Lower lobe of right lung (tissue), 2 donors: Measurements from ENCODE around the gene MPPED2. TPM values are rescaled to one million over a fixed set of nuclear protein-coding genes. Genes with fewer than 3 reads are reported as not detected.

ENCODE experiments used
- ATAC-seq, 2 donors: fragments of 200-7000 bp; cut with Tn5 transposase; one replicate each; pipeline ENCODE4 v1.9.1; 2020 to 2022; ENCODE audit warnings: mild to moderate bottlenecking in 2 of 2, moderate library complexity in 2 of 2
- DNase-seq: peaks from one replicate; pipeline ENCODE4 v3.0.0-alpha.2; 2020
- H3K27ac ChIP-seq: fragments of 200-600 bp; one replicate; pipeline ENCODE4 v1.8.0; 2022
- H3K27me3 ChIP-seq: fragments of 200-600 bp; one replicate; pipeline ENCODE4 v1.8.0; 2022; ENCODE audit warnings: low read depth
- H3K36me3 ChIP-seq: fragments of 200-600 bp; one replicate; pipeline ENCODE4 v1.8.0; 2022; ENCODE audit warnings: mild to moderate bottlenecking
- H3K4me1 ChIP-seq: fragments of 200-600 bp; one replicate; pipeline ENCODE4 v1.8.0; 2022
- H3K4me3 ChIP-seq: fragments of 200-600 bp; one replicate; pipeline ENCODE4 v1.8.0; 2022; ENCODE audit warnings: mild to moderate bottlenecking
- H3K9me3 ChIP-seq: fragments of 200-600 bp; one replicate; pipeline ENCODE4 v1.8.0; 2022
- intact Hi-C: fragments of 100-400 bp; cut with DNase I; formaldehyde crosslinking; loops from one replicate; pipeline ENCODE4 v1.11.0; 2022
- total RNA-seq: library from RNA; stranded (reverse); fragmentation: NEBNext Ultra II Directional; extraction: Animal tissue kit (Norgen Biotek cat#: 25700); gene quantifications from one replicate; pipeline ENCODE4 v1.2.1, GENCODE V29; 2021
- TF ChIP-seq, protein P1 (sequence below): fragments of 200-600 bp; IDR thresholded peaks from one replicate; pipeline ENCODE4 v1.8.0; 2022; ENCODE audit warnings: antibody characterized with exemption, mild to moderate bottlenecking
- donor health status: DM: no; HTN: yes; CAD: no; lungs with severe emphysema.

MPPED2 gene
- total RNA-seq, 1 donor from 2014 or later = 1.5 TPM

DNA sequence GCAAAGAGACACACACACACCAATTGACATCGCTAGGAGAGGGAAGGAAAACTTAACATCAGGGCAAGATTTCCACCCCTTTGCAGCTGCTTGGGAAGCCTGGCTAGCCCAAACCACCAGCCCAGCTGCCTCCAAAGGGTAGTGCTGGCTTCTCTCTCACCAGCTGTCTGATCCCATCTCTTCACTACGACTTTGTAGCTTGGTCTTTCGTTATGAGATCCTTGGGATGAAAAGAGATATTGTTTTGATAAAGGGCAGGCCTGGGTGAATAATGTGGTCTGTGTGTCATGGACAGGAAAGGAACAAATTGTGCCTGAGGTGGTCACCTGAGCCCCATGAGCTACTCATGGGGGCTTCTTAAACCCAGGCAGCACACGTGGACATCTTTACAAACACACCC, 161.3 kb downstream of the MPPED2 start:
- DNase-seq (no peak), ATAC-seq (no peak)
- Histone ChIP-seq H3K27ac (no peak overlapping the region), H3K4me3 (no peak overlapping the region), H3K9me3 (no peaks in the 10 kb centered on the region), H3K36me3 (no peaks in the 10 kb centered on the region), H3K27me3 (no peaks in the 10 kb centered on the region), H3K4me1 (no peaks in the 10 kb centered on the region)
- intact Hi-C loops = no loop called here
- TF ChIP-seq, protein P1, sequence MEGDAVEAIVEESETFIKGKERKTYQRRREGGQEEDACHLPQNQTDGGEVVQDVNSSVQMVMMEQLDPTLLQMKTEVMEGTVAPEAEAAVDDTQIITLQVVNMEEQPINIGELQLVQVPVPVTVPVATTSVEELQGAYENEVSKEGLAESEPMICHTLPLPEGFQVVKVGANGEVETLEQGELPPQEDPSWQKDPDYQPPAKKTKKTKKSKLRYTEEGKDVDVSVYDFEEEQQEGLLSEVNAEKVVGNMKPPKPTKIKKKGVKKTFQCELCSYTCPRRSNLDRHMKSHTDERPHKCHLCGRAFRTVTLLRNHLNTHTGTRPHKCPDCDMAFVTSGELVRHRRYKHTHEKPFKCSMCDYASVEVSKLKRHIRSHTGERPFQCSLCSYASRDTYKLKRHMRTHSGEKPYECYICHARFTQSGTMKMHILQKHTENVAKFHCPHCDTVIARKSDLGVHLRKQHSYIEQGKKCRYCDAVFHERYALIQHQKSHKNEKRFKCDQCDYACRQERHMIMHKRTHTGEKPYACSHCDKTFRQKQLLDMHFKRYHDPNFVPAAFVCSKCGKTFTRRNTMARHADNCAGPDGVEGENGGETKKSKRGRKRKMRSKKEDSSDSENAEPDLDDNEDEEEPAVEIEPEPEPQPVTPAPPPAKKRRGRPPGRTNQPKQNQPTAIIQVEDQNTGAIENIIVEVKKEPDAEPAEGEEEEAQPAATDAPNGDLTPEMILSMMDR = no peak

DNA sequence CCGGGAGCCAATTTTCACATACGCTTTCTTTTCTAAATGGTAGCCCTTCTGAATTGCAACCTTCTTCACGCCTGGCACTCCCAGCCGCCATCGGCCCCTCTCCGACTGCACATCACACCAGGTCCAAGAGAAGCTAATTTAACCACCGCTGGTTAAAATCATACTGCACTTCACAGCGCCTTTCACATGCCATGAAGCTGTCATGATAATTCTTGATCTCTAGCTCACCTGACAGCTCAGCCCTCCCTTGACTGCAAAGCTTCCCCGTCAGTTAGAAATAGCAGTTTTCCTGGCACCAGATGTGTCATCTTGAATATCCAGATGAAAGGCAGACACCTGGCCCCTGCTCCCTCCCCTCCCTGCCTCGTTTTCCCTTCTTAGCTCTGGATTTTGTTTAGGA, 161.8 kb downstream of the MPPED2 start:
- Histone ChIP-seq H3K27ac (no peak overlapping the region), H3K27me3 (no peaks in the 10 kb centered on the region), H3K4me3 (no peak overlapping the region), H3K36me3 (no peaks in the 10 kb centered on the region), H3K4me1 (no peaks in the 10 kb centered on the region), H3K9me3 (no peaks in the 10 kb centered on the region)
- TF ChIP-seq, protein P1 = no peak
- intact Hi-C loops = no loop called here
- ATAC-seq = no peak
- DNase-seq = no peak

DNA sequence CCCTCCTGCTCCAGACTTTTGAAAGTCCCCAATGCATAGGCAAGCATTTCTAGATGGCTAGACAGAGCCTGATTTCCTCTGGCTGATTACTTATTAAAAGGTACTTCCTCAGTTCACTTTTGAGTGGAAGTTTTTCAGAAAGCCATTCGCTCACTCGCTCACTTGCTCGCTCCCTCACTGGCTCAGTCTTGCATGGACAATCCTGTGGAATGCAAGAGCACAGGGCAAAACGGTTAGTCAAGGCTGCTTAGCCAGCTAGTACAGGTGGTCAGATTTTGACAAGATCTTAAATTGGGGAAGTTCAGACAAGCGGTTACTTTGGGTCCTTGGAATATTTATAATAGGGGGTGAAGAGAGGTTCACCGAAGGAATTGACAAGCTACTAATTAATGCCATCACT, 162.3 kb downstream of the MPPED2 start:
- no peaks in the 10 kb centered on the region for H3K4me1 ChIP-seq
- no peaks in the 10 kb centered on the region for H3K9me3 ChIP-seq
- ATAC-seq = no peak
- TF ChIP-seq, protein P1 = no peak
- no peaks in the 10 kb centered on the region for H3K36me3 ChIP-seq
- no peaks in the 10 kb centered on the region for H3K27me3 ChIP-seq
- no peak overlapping the region for H3K27ac ChIP-seq
- no peak overlapping the region for H3K4me3 ChIP-seq
- intact Hi-C loops = no loop called here
- no peak for DNase-seq

DNA sequence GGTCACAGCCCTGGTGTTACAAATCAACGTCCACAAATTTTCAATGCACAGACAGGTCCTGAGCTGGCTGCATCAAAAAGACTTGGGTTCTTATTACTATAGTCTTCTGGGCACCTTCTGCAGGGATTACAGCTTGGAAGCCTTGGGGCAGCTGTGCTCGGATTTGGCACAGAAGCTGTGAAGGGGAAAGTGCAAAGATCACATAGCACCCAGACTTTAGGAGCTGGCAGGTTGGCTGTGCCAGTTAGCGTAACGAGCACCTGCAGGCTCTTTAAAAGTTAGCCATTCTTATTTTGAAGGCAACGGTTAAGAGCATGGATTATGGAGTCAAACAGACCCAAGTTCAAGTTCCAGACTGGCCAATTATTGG, 162.9 kb downstream of the MPPED2 start:
- Histone ChIP-seq H3K27me3 (no peaks in the 10 kb centered on the region), H3K27ac (no peak overlapping the region), H3K4me3 (no peak overlapping the region), H3K4me1 (no peaks in the 10 kb centered on the region), H3K9me3 (no peaks in the 10 kb centered on the region), H3K36me3 (no peaks in the 10 kb centered on the region)
- TF ChIP-seq, protein P1 = no peak
- DNase-seq = no peak
- no peak for ATAC-seq
- intact Hi-C loops = no loop called here

DNA sequence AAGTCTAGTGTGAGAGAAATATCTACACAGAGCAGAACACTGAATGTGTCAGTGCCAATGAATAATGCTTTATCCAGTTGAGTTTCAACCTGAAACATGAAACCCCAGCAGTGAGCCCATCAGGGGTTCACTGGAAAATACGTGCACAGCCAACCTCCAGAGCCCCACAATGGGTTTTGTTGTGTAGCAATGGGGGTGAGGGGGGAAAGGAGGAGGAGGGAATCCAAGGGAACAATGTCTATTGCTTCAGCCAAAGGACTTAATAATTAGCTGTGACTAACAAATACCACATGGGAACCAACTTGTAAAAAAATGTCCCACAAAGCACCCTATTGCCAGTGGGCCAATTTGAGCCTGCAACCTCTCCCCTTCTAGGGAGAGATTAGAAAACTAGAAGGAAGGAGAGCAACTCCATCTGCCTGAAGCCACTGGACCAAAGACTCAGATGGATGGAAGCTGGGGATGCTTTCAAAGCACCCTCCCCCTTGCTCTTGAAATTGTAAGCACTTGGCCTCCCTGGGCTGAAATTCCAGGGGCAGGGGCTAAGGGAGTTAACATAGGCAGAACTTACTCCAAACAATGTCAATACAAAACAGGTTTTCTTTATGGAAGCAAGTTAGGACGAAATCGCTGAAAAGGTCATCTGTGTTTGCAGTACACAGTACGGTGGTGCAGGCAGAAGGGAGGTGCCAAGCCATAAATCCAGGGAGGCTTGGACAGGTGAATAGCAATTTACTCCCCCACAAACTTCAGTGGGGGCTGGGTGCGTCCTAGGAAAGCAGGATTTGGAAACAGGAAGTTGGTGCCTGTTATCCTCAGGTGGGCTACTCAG, 163.5 kb downstream of the MPPED2 start:
- H3K27ac ChIP-seq = no peak overlapping the region
- DNase-seq = no peak

More for the DNA sequence above, 163.5 kb downstream of the MPPED2 start:
- intact Hi-C loops = no loop called here
- no peaks in the 10 kb centered on the region for H3K36me3 ChIP-seq
- TF ChIP-seq, protein P1 = no peak
- ATAC-seq = no peak
- no peak overlapping the region for H3K4me3 ChIP-seq
- no peaks in the 10 kb centered on the region for H3K27me3 ChIP-seq
- H3K9me3 ChIP-seq = no peaks in the 10 kb centered on the region
- H3K4me1 ChIP-seq = no peaks in the 10 kb centered on the region
